SK-N-SH (cell line): ENCODE measurements around the gene PIEZO2. TPM values are rescaled to one million over a fixed set of nuclear protein-coding genes. Genes with fewer than 3 reads are reported as not detected.

Experiments
- CTCF ChIA-PET: fragments of 300-600, 350-600 bp; formaldehyde crosslinking; extraction: SDS; loops from one replicate; lab custom pipeline; 2021; lab: Yijun Ruan, JAX
- POLR2A ChIA-PET: fragments of 350-600 bp; sonication (Branson Sonifier 250); formaldehyde crosslinking; extraction: SDS; loops from one replicate; lab custom pipeline; 2020; ENCODE audit warnings: antibody characterized with exemption, inconsistent platforms; lab: Yijun Ruan, JAX
- DNase-seq: peaks from one replicate; pipeline ENCODE4 v3.0.0; 2012
- H2AFZ ChIP-seq: fragments of 200-600 bp; sonication (generic); 2 replicates; pipeline ENCODE4 v1.8.1; 2016; ENCODE audit warnings: antibody characterized with exemption, mild to moderate bottlenecking, low read depth
- H3F3A ChIP-seq: fragments of 200-600 bp; sonication (generic); replicated peaks from 2 replicates; pipeline ENCODE3; 2016; ENCODE audit warnings: antibody characterized with exemption, mild to moderate bottlenecking; ENCODE audit not compliant: insufficient read depth
- H3K27ac ChIP-seq, 2 experiments: fragments of 200-500 bp in 1 of 2; fragments of 200-600 bp in 1 of 2; sonication (Bioruptor generic) in 1 of 2; sonication (generic), shearing (Covaris generic) in 1 of 2; 2 replicates each; pipeline versions ENCODE4 v1.5.1 to v1.6.1; 2014 to 2016; ENCODE audit warnings: low read depth in 2 of 2, inconsistent platforms in 1 of 2, low read length in 1 of 2, mild to moderate bottlenecking in 1 of 2, mixed read lengths in 1 of 2
- H3K27me3 ChIP-seq: fragments of 200-600 bp; sonication (generic), shearing (Covaris generic); 2 replicates; pipeline ENCODE4 v1.6.1; 2016; ENCODE audit warnings: mixed run types; ENCODE audit not compliant: insufficient read depth
- H3K36me3 ChIP-seq, 2 experiments: fragments of 200-500 bp in 1 of 2; fragments of 200-600 bp in 1 of 2; sonication (Bioruptor generic) in 1 of 2; sonication (generic) in 1 of 2; replicated peaks in 1 of 2; 2 replicates each; pipeline versions ENCODE3 to v1.5.1; 2014 to 2016; ENCODE audit warnings: low read length in 1 of 2, mild to moderate bottlenecking in 1 of 2; ENCODE audit not compliant: insufficient read depth in 2 of 2, control insufficient read depth in 1 of 2
- H3K4me1 ChIP-seq, 2 experiments: fragments of 200-500 bp in 1 of 2; fragments of 200-600 bp in 1 of 2; sonication (Bioruptor generic) in 1 of 2; sonication (generic), shearing (Covaris generic) in 1 of 2; 2 replicates each; pipeline versions ENCODE4 v1.5.1 to v1.6.1; 2014 to 2016; ENCODE audit warnings: low read depth in 1 of 2, low read length in 1 of 2, mixed run types in 1 of 2; ENCODE audit not compliant: insufficient read depth in 2 of 2, control insufficient read depth in 1 of 2
- H3K4me2 ChIP-seq: fragments of 200-600 bp; sonication (generic), shearing (Covaris generic); 2 replicates; pipeline ENCODE4 v1.6.1; 2017; ENCODE audit warnings: mixed run types
- H3K4me3 ChIP-seq, 2 experiments: fragments of 200-500 bp in 1 of 2; fragments of 200-600 bp in 1 of 2; sonication (Bioruptor generic) in 1 of 2; sonication (generic), shearing (Covaris generic) in 1 of 2; 2 replicates each; pipeline versions ENCODE4 v1.5.1 to v1.8.1; 2014 to 2016; ENCODE audit warnings: low read depth in 2 of 2, inconsistent platforms in 1 of 2, low read length in 1 of 2, mild to moderate bottlenecking in 1 of 2, mixed read lengths in 1 of 2, moderate library complexity in 1 of 2
- H3K79me2 ChIP-seq: fragments of 200-600 bp; sonication (generic); 2 replicates; pipeline ENCODE4 v1.8.1; 2017; ENCODE audit warnings: mild to moderate bottlenecking; ENCODE audit not compliant: insufficient read depth
- H3K9ac ChIP-seq: fragments of 200-600 bp; sonication (generic); 2 replicates; pipeline ENCODE4 v1.6.1; 2017; ENCODE audit warnings: mixed run types
- H3K9me2 ChIP-seq: fragments of 200-600 bp; sonication (generic); 2 replicates; pipeline ENCODE4 v1.6.1; 2017; ENCODE audit warnings: mixed run types
- H3K9me3 ChIP-seq: fragments of 200-600 bp; sonication (generic); 2 replicates; pipeline ENCODE4 v1.6.1; 2017; ENCODE audit warnings: mixed run types, mild to moderate bottlenecking, moderate library complexity
- H4K20me1 ChIP-seq: fragments of 200-600 bp; sonication (generic); 2 replicates; pipeline ENCODE4 v1.6.1; 2017; ENCODE audit warnings: mild to moderate bottlenecking, mixed run types; ENCODE audit not compliant: insufficient read depth
- CHD2 ChIP-seq: fragments of 150-350 bp; IDR thresholded peaks from 2 replicates; pipeline ENCODE4 v1.6.1; 2018; ENCODE audit warnings: low read length; ENCODE audit not compliant: partially characterized antibody
- CTCF ChIP-seq: fragments of 200-600 bp; sonication (generic); IDR thresholded peaks from 2 replicates; pipeline ENCODE4 v1.6.1; 2017; ENCODE audit warnings: antibody characterized with exemption, mild to moderate bottlenecking, moderate library complexity
- ELF1 ChIP-seq: IDR thresholded peaks from 2 replicates; pipeline ENCODE4 v1.4.0; 2012
- EZH2phosphoT487 ChIP-seq: fragments of 200-600 bp; sonication (generic); IDR thresholded peaks from 2 replicates; pipeline ENCODE4 v1.6.1; 2017; ENCODE audit warnings: low read depth, mixed run types, mild to moderate bottlenecking, antibody characterized with exemption, moderate library complexity, borderline replicate concordance
- FOSL2 ChIP-seq: IDR thresholded peaks from 2 replicates; pipeline ENCODE4 v1.4.0; 2012; ENCODE audit warnings: low read depth, mild to moderate bottlenecking, moderate library complexity, borderline replicate concordance
- FOXJ3 ChIP-seq: sonication (generic); formaldehyde crosslinking; IDR thresholded peaks from 2 replicates; pipeline ENCODE4 v1.5.1; 2020; ENCODE audit warnings: mild to moderate bottlenecking, missing genetic modification reagents
- FOXM1 ChIP-seq: IDR thresholded peaks from 2 replicates; pipeline ENCODE4 v1.4.0; 2012; ENCODE audit warnings: low read depth, mild to moderate bottlenecking
- GABPA ChIP-seq: IDR thresholded peaks from 2 replicates; pipeline ENCODE4 v1.4.0; 2012; ENCODE audit warnings: low read depth, mild to moderate bottlenecking
- GATA2 ChIP-seq: sonication (generic); formaldehyde crosslinking; IDR thresholded peaks from 2 replicates; pipeline ENCODE4 v1.5.0; 2020; ENCODE audit warnings: mild to moderate bottlenecking, missing genetic modification reagents
- MAX ChIP-seq: IDR thresholded peaks from 2 replicates; pipeline ENCODE4 v1.4.0; 2012; ENCODE audit warnings: low read depth
- RAD21 ChIP-seq: IDR thresholded peaks from 2 replicates; pipeline ENCODE4 v1.6.1; 2012; ENCODE audit warnings: mild to moderate bottlenecking, low read length
- RFX5 ChIP-seq: IDR thresholded peaks from 2 replicates; pipeline ENCODE4 v1.6.1; 2012; ENCODE audit warnings: mild to moderate bottlenecking, improper control_type of control experiment, low read length
- RXRA ChIP-seq: IDR thresholded peaks from 2 replicates; pipeline ENCODE4 v1.4.0; 2012; ENCODE audit warnings: low read depth, mild to moderate bottlenecking, borderline replicate concordance
- SIN3A ChIP-seq: IDR thresholded peaks from 2 replicates; pipeline ENCODE4 v1.6.1; 2012; ENCODE audit warnings: low read depth, mild to moderate bottlenecking, low read length, moderate library complexity, borderline replicate concordance
- YY1 ChIP-seq: IDR thresholded peaks from 2 replicates; pipeline ENCODE4 v1.4.0; 2012; ENCODE audit warnings: low read depth, mild to moderate bottlenecking
- WGBS: methylation state at CpG from one replicate; pipeline ENCODE4 v1.1.6; 2017; ENCODE audit warnings: low lambda C conversion rate; 5-methylcytosine and 5-hydroxymethylcytosine counted together
- polyA plus RNA-seq, 3 experiments: library from polyadenylated mRNA; depleted of rRNA; stranded (reverse); fragments of >200 nt; gene quantifications; 2 replicates each; pipeline ENCODE4 v1.2.3, GENCODE V29; 2012
- TF ChIP-seq, protein P1 (sequence below): IDR thresholded peaks from 2 replicates; pipeline ENCODE4 v1.4.0; 2012; ENCODE audit warnings: low read depth, borderline replicate concordance
- TF ChIP-seq, protein P2 (sequence below): fragments of 150-350 bp; IDR thresholded peaks from 2 replicates; pipeline ENCODE4 v1.6.1; 2016; ENCODE audit warnings: mild to moderate bottlenecking, low read depth, low read length

Gene PIEZO2
- polyA plus RNA-seq, 1 of the 3 experiments (the other 2 are of a cell fraction): not detected

DNA sequence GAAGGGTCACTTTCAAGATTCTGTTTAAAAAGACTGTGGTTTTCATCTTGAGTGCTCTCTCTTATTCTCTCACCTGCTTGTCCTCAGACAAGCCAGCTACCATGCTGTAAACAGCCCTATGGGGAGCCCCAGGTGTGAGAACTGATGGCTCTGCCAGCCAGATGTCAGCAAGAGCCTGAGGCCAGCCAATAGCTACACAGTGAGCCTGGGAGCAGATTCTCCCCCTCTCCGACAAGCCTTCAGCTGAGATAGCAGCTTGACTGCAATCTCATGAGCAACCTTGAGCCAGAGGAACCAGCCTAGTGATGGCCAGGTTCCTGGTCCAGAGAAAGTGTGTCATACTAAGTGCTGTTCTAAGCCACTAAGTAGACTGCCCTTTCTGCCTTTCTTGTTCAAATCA lies 351.5 kb downstream of the PIEZO2 start (continued):
- TF ChIP-seq, protein P1, sequence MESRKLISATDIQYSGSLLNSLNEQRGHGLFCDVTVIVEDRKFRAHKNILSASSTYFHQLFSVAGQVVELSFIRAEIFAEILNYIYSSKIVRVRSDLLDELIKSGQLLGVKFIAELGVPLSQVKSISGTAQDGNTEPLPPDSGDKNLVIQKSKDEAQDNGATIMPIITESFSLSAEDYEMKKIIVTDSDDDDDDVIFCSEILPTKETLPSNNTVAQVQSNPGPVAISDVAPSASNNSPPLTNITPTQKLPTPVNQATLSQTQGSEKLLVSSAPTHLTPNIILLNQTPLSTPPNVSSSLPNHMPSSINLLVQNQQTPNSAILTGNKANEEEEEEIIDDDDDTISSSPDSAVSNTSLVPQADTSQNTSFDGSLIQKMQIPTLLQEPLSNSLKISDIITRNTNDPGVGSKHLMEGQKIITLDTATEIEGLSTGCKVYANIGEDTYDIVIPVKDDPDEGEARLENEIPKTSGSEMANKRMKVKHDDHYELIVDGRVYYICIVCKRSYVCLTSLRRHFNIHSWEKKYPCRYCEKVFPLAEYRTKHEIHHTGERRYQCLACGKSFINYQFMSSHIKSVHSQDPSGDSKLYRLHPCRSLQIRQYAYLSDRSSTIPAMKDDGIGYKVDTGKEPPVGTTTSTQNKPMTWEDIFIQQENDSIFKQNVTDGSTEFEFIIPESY: no peak

- Histone ChIP-seq H3K36me3 (no peaks in the 10 kb centered on the region), H3K27ac (no peak overlapping the region), H3K79me2 (no peaks in the 10 kb centered on the region), H4K20me1 (no peaks in the 10 kb centered on the region), H3K9me2 (no peaks in the 10 kb centered on the region), H3K4me1 (no peaks in the 10 kb centered on the region), H2AFZ (no peak overlapping the region), H3F3A (no peaks in the 10 kb centered on the region), H3K4me2 (no peak overlapping the region), H3K4me3 (no peak overlapping the region), H3K27me3 (peaks cover 15% of the 10 kb centered on the region), H3K9ac (no peak overlapping the region), H3K9me3 (no peaks in the 10 kb centered on the region)
- TF ChIP-seq MAX: no peak
- TF ChIP-seq FOXM1: no peak
- no peak for TF ChIP-seq ELF1
- no peak for TF ChIP-seq GABPA
- CTCF ChIA-PET: interaction anchor here (1.2 kb wide), 1 partner anchor 15 kb away, joined by 3 read pairs; no protein-coding TSS in a partner anchor
- no peak for DNase-seq
- WGBS: 6% methylated on average over 7 of the region's 7 CpGs
- POLR2A ChIA-PET: no interaction called here
These were observed 354.6 kb downstream of the PIEZO2 start for GRCh38 chr18:10794771-10795170.

- Histone ChIP-seq H3K9me2 (no peaks in the 10 kb centered on the region), H3K4me1 (no peaks in the 10 kb centered on the region), H3K9me3 (no peaks in the 10 kb centered on the region), H3K9ac (no peak overlapping the region), H3K4me2 (no peak overlapping the region), H3K27me3 (peaks cover 15% of the 10 kb centered on the region), H4K20me1 (no peaks in the 10 kb centered on the region), H3K36me3 (no peaks in the 10 kb centered on the region), H3K4me3 (no peak overlapping the region), H2AFZ (no peak overlapping the region), H3K27ac (no peak overlapping the region), H3K79me2 (no peaks in the 10 kb centered on the region), H3F3A (no peaks in the 10 kb centered on the region)
- under 1% methylated on average over 4 of the region's 4 CpGs for whole genome bisulfite sequencing
- TF ChIP-seq MAX (no peak), RFX5 (no peak), FOSL2 (no peak), GATA2 (CRISPR knock-in tag) (no peak), SIN3A (no peak), RXRA (no peak), CTCF (no peak), CHD2 (no peak), RAD21 (no peak), EZH2phosphoT487 (no peak), FOXJ3 (CRISPR knock-in tag) (no peak), YY1 (no peak), GABPA (no peak)
- TF ChIP-seq, protein P2, sequence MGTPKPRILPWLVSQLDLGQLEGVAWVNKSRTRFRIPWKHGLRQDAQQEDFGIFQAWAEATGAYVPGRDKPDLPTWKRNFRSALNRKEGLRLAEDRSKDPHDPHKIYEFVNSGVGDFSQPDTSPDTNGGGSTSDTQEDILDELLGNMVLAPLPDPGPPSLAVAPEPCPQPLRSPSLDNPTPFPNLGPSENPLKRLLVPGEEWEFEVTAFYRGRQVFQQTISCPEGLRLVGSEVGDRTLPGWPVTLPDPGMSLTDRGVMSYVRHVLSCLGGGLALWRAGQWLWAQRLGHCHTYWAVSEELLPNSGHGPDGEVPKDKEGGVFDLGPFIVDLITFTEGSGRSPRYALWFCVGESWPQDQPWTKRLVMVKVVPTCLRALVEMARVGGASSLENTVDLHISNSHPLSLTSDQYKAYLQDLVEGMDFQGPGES: no peak
- no peak for DNase-seq
- CTCF ChIA-PET: no interaction called here
- POLR2A ChIA-PET: no interaction called here
These were observed 355.5 kb downstream of the PIEZO2 start for GRCh38 chr18:10793730-10794370.
